ENCODE results near the gene CCDC82.

Gene CCDC82

GRCh38 chr11:96318399-96318798, 71.3 kb downstream of the CCDC82 start:
- Histone ChIP-seq H3K27ac (ENCODE audit: low read depth, low read length, poor library complexity, severe bottlenecking) (no peak overlapping the region), H3K9ac (ENCODE audit: low read length) (no peak overlapping the region), H2AFZ (ENCODE audit: low read length) (no peak overlapping the region), H3K4me1 (ENCODE audit: insufficient read depth, low read length, severe bottlenecking) (peaks cover 16% of the 10 kb centered on the region), H3K79me2 (ENCODE audit: insufficient read depth, low read length) (no peaks in the 10 kb centered on the region), H4K20me1 (ENCODE audit: insufficient read depth, low read length) (no peaks in the 10 kb centered on the region), H3K36me3 (ENCODE audit: insufficient read depth, low read length) (no peaks in the 10 kb centered on the region), H3K4me3 (ENCODE audit: low read depth, low read length, poor library complexity, severe bottlenecking) (no peak overlapping the region), H3K9me2 (ENCODE audit: low read depth, low read length) (no peaks in the 10 kb centered on the region), H3K27me3 (ENCODE audit: insufficient read depth, low read length) (no peaks in the 10 kb centered on the region), H3K4me2 (ENCODE audit: low read length) (no peak overlapping the region), H3K9me3 (ENCODE audit: low read length) (no peaks in the 10 kb centered on the region), H3F3A (ENCODE audit: insufficient read depth, low read length) (no peaks in the 10 kb centered on the region)
- TF ChIP-seq EZH2 (IDR thresholded peaks at IDR 0.05; ENCODE audit: borderline replicate concordance, low read length) (no peak), CTCF (IDR thresholded peaks at IDR 0.05; ENCODE audit: low read length) (no peak)

- TF ChIP-seq EZH2 (IDR thresholded peaks at IDR 0.05; ENCODE audit: borderline replicate concordance, low read length) (no peak), CTCF (IDR thresholded peaks at IDR 0.05; ENCODE audit: low read length) (no peak)
- H3K4me2 ChIP-seq (ENCODE audit: low read length): no peak overlapping the region
- H3K4me1 ChIP-seq (ENCODE audit: insufficient read depth, low read length, severe bottlenecking): peaks cover 16% of the 10 kb centered on the region
- no peak overlapping the region for H3K9ac ChIP-seq (ENCODE audit: low read length)
- H3K27me3 ChIP-seq (ENCODE audit: insufficient read depth, low read length): no peaks in the 10 kb centered on the region
- no peaks in the 10 kb centered on the region for H3K36me3 ChIP-seq (ENCODE audit: insufficient read depth, low read length)
- H3K9me3 ChIP-seq (ENCODE audit: low read length): no peaks in the 10 kb centered on the region
- H3F3A ChIP-seq (ENCODE audit: insufficient read depth, low read length): no peaks in the 10 kb centered on the region
- no peaks in the 10 kb centered on the region for H4K20me1 ChIP-seq (ENCODE audit: insufficient read depth, low read length)
- no peak overlapping the region for H3K27ac ChIP-seq (ENCODE audit: low read depth, low read length, poor library complexity, severe bottlenecking)
- no peaks in the 10 kb centered on the region for H3K79me2 ChIP-seq (ENCODE audit: insufficient read depth, low read length)
- no peak overlapping the region for H2AFZ ChIP-seq (ENCODE audit: low read length)
- H3K4me3 ChIP-seq (ENCODE audit: low read depth, low read length, poor library complexity, severe bottlenecking): no peak overlapping the region
- no peaks in the 10 kb centered on the region for H3K9me2 ChIP-seq (ENCODE audit: low read depth, low read length)
These were observed 71.7 kb downstream of the CCDC82 start for GRCh38 chr11:96317985-96318384.

- H3K4me1 ChIP-seq (ENCODE audit: insufficient read depth, low read length, severe bottlenecking): peaks cover 16% of the 10 kb centered on the region
- no peak overlapping the region for H2AFZ ChIP-seq (ENCODE audit: low read length)
- no peaks in the 10 kb centered on the region for H3K9me3 ChIP-seq (ENCODE audit: low read length)
- H3K4me2 ChIP-seq (ENCODE audit: low read length): no peak overlapping the region
- H3F3A ChIP-seq (ENCODE audit: insufficient read depth, low read length): no peaks in the 10 kb centered on the region
- H4K20me1 ChIP-seq (ENCODE audit: insufficient read depth, low read length): no peaks in the 10 kb centered on the region
- no peaks in the 10 kb centered on the region for H3K9me2 ChIP-seq (ENCODE audit: low read depth, low read length)
- no peaks in the 10 kb centered on the region for H3K27me3 ChIP-seq (ENCODE audit: insufficient read depth, low read length)
- H3K9ac ChIP-seq (ENCODE audit: low read length): no peak overlapping the region
- H3K36me3 ChIP-seq (ENCODE audit: insufficient read depth, low read length): no peaks in the 10 kb centered on the region
- no peak for TF ChIP-seq CTCF (IDR thresholded peaks at IDR 0.05; ENCODE audit: low read length)
- no peak for TF ChIP-seq EZH2 (IDR thresholded peaks at IDR 0.05; ENCODE audit: borderline replicate concordance, low read length)
- no peak overlapping the region for H3K4me3 ChIP-seq (ENCODE audit: low read depth, low read length, poor library complexity, severe bottlenecking)
- no peaks in the 10 kb centered on the region for H3K79me2 ChIP-seq (ENCODE audit: insufficient read depth, low read length)
- H3K27ac ChIP-seq (ENCODE audit: low read depth, low read length, poor library complexity, severe bottlenecking): no peak overlapping the region
These were observed 72.1 kb downstream of the CCDC82 start for GRCh38 chr11:96317571-96317970.
